ENCODE data around the gene TRPM5. TPM values are rescaled to one million over a fixed set of nuclear protein-coding genes. Genes with fewer than 3 reads are reported as not detected.

TRPM5 gene
- total RNA-seq, 4 donors from 2014 or later, result 0.21 TPM; not detected in 3

GRCh38 chr11:2468363-2469235 lies 24.3 kb upstream of the TRPM5 start:
- H3K9me3 ChIP-seq, result no peaks in the 10 kb centered on the region
- no peak for DNase-seq
- no peaks in the 10 kb centered on the region for H3K4me1 ChIP-seq
- H3K36me3 ChIP-seq, result no peaks in the 10 kb centered on the region
- H3K27ac ChIP-seq, result no peak overlapping the region
- H3K27me3 ChIP-seq, result no peaks in the 10 kb centered on the region
- intact Hi-C loops (cut with DNase I; ENCODE audit: low total_unique reads), result no loop called here
- TF ChIP-seq POLR2A (IDR thresholded peaks at IDR 0.05), result no peak
- no peak for TF ChIP-seq CTCF (IDR thresholded peaks at IDR 0.05)
- H3K4me3 ChIP-seq, result no peak overlapping the region

- intact Hi-C loops (cut with DNase I; ENCODE audit: low total_unique reads), result no loop called here
- Histone ChIP-seq H3K9me3 (no peaks in the 10 kb centered on the region), H3K4me1 (no peaks in the 10 kb centered on the region), H3K36me3 (no peaks in the 10 kb centered on the region), H3K27me3 (no peaks in the 10 kb centered on the region), H3K4me3 (no peak overlapping the region), H3K27ac (no peak overlapping the region)
- TF ChIP-seq POLR2A (IDR thresholded peaks at IDR 0.05) (no peak), CTCF (IDR thresholded peaks at IDR 0.05) (no peak)
- DNase-seq, result no peak
Observed at GRCh38 chr11:2467695-2468055, 23.4 kb upstream of the TRPM5 start.

GRCh38 chr11:2466869-2467694 lies 22.8 kb upstream of the TRPM5 start:
- no peak overlapping the region for H3K4me3 ChIP-seq
- intact Hi-C loops (cut with DNase I; ENCODE audit: low total_unique reads), result no loop called here
- DNase-seq, result no peak
- TF ChIP-seq CTCF (IDR thresholded peaks at IDR 0.05), result no peak
- no peak for TF ChIP-seq POLR2A (IDR thresholded peaks at IDR 0.05)
- no peaks in the 10 kb centered on the region for H3K9me3 ChIP-seq
- no peak overlapping the region for H3K27ac ChIP-seq
- H3K36me3 ChIP-seq, result no peaks in the 10 kb centered on the region
- H3K27me3 ChIP-seq, result no peaks in the 10 kb centered on the region
- no peaks in the 10 kb centered on the region for H3K4me1 ChIP-seq

GRCh38 chr11:2466069-2466801 lies 21.9 kb upstream of the TRPM5 start:
- Histone ChIP-seq H3K9me3 (no peaks in the 10 kb centered on the region), H3K36me3 (no peaks in the 10 kb centered on the region), H3K27ac (no peak overlapping the region), H3K27me3 (no peaks in the 10 kb centered on the region), H3K4me1 (no peaks in the 10 kb centered on the region), H3K4me3 (no peak overlapping the region)
- intact Hi-C loops (cut with DNase I; ENCODE audit: low total_unique reads), result no loop called here
- no peak for DNase-seq
- TF ChIP-seq CTCF (IDR thresholded peaks at IDR 0.05) (no peak), POLR2A (IDR thresholded peaks at IDR 0.05) (no peak)

Measured in uterus (tissue), 4 donors.